GM12878 (cell line): ENCODE results near the gene MYO1D. TPM values are rescaled to one million over a fixed set of nuclear protein-coding genes. Genes with fewer than 3 reads are reported as not detected.

Experiments
- ATAC-seq: fragments of 200-7000 bp; cut with Tn5 transposase; 3 replicates; pipeline ENCODE4 v1.9.1; 2020; ENCODE audit warnings: mild to moderate bottlenecking, moderate library complexity
- BruUV-seq: library from RNA; stranded (reverse); fragments of 400-500 nt; replicated peaks from 2 replicates; lab custom pipeline; 2021; lab: Mats Ljungman, UMichigan
- CTCF ChIA-PET: fragments of 300-600 bp; sonication (Branson Sonifier 250); formaldehyde crosslinking; extraction: SDS; loops from one replicate; lab custom pipeline; 2021; ENCODE audit warnings: inconsistent platforms; lab: Yijun Ruan, JAX
- POLR2A ChIA-PET: fragments of 350-600 bp; formaldehyde crosslinking; extraction: SDS; loops from one replicate; lab custom pipeline; 2021; ENCODE audit warnings: inconsistent platforms; lab: Charles Lee
- RAD21 ChIA-PET: fragments of 300-600 bp; sonication (Branson Sonifier 250); formaldehyde crosslinking; loops from one replicate; lab custom pipeline; 2023; ENCODE audit warnings: antibody characterized with exemption; ENCODE audit not compliant: unreplicated experiment; lab: Charles Lee
- SMC1A ChIA-PET: fragments of 300-600 bp; sonication (Branson Sonifier 250); formaldehyde crosslinking; loops from one replicate; lab custom pipeline; 2023; ENCODE audit not compliant: unreplicated experiment, uncharacterized antibody; lab: Charles Lee
- DNase-seq: peaks from one replicate; pipeline ENCODE4 v3.0.0-alpha.2; 2011; ENCODE audit warnings: low read depth, low spot score
- FAIRE-seq: peaks from 3 replicates; lab custom pipeline; 2011; peaks lifted over from hg19 to GRCh38; lab: Jason Lieb, UNC
- H2AFZ ChIP-seq: 2 replicates; pipeline ENCODE4 v1.6.0; 2011; ENCODE audit warnings: low read depth, low read length, control low read depth; ENCODE audit not compliant: control insufficient read depth
- H3K27ac ChIP-seq: 2 replicates; pipeline ENCODE4 v1.5.1; 2011; ENCODE audit warnings: control low read depth; ENCODE audit not compliant: control insufficient read depth, insufficient read depth
- H3K27me3 ChIP-seq, 2 experiments: replicated peaks in 1 of 2; 2 replicates each; pipeline versions ENCODE4 v1.6.0 to v1.6.1; 2011; ENCODE audit warnings: low read length in 1 of 2; ENCODE audit not compliant: control insufficient read depth in 2 of 2, insufficient read depth in 2 of 2
- H3K36me3 ChIP-seq, 2 experiments: 2 replicates each; pipeline ENCODE4 v1.5.1; 2011; ENCODE audit warnings: low read length in 1 of 2; ENCODE audit not compliant: control insufficient read depth in 2 of 2, insufficient read depth in 2 of 2
- H3K4me1 ChIP-seq: 2 replicates; pipeline ENCODE4 v1.6.1; 2011; ENCODE audit warnings: mild to moderate bottlenecking, low read length, moderate library complexity, mixed read lengths; ENCODE audit not compliant: control insufficient read depth, insufficient read depth
- H3K4me2 ChIP-seq: 2 replicates; pipeline ENCODE4 v1.6.0; 2011; ENCODE audit warnings: control low read depth; ENCODE audit not compliant: control insufficient read depth, insufficient read depth
- H3K4me3 ChIP-seq: fragments of 200-600 bp; sonication (generic); 2 replicates; pipeline ENCODE4 v1.5.1; 2016
- H3K79me2 ChIP-seq: 2 replicates; pipeline ENCODE4 v1.6.0; 2011; ENCODE audit warnings: low read length; ENCODE audit not compliant: control insufficient read depth, insufficient read depth
- H3K9ac ChIP-seq: 2 replicates; pipeline ENCODE4 v1.8.0; 2011; ENCODE audit warnings: low read length, control low read depth, mixed read lengths; ENCODE audit not compliant: control insufficient read depth, insufficient read depth
- H3K9me3 ChIP-seq: replicated peaks from 3 replicates; pipeline ENCODE4 v1.5.1; 2011; ENCODE audit warnings: mild to moderate bottlenecking, low read length; ENCODE audit not compliant: control insufficient read depth, insufficient read depth
- H4K20me1 ChIP-seq: 2 replicates; pipeline ENCODE4 v1.6.0; 2011; ENCODE audit not compliant: control insufficient read depth, insufficient read depth
- BHLHE40 ChIP-seq, 2 experiments: fragments of 450-650 bp in 1 of 2; IDR thresholded peaks; 2 replicates each; pipeline ENCODE4 v1.6.1; 2011 to 2017; ENCODE audit warnings: low read depth in 2 of 2, borderline replicate concordance in 1 of 2, improper control_type of control experiment in 1 of 2, low read length in 1 of 2, mild to moderate bottlenecking in 1 of 2
- CBFB ChIP-seq: IDR thresholded peaks from 2 replicates; pipeline ENCODE4 v1.6.1; 2016; ENCODE audit warnings: antibody characterized with exemption, low read depth
- CBX3 ChIP-seq: fragments of 200-600 bp; sonication (generic); IDR thresholded peaks from 2 replicates; pipeline ENCODE4 v1.6.1; 2016; ENCODE audit warnings: low read depth, borderline replicate concordance
- HDAC2 ChIP-seq: fragments of 200-600 bp; sonication (generic); IDR thresholded peaks from 2 replicates; pipeline ENCODE4 v1.6.1; 2017
- MTA3 ChIP-seq: IDR thresholded peaks from 2 replicates; pipeline ENCODE4 v1.6.1; 2012; ENCODE audit warnings: low read length, inconsistent platforms, borderline replicate concordance
- NFIC ChIP-seq: IDR thresholded peaks from 2 replicates; pipeline ENCODE4 v1.6.1; 2012; ENCODE audit warnings: low read depth, mild to moderate bottlenecking, inconsistent platforms, low read length, moderate library complexity
- NFYA ChIP-seq: IDR thresholded peaks from 2 replicates; pipeline ENCODE4 v1.6.1; 2011; ENCODE audit warnings: low read depth, mild to moderate bottlenecking, low read length, improper control_type of control experiment, borderline replicate concordance
- PKNOX1 ChIP-seq: fragments of 450-650 bp; IDR thresholded peaks from 2 replicates; pipeline ENCODE4 v1.6.1; 2016; ENCODE audit warnings: mild to moderate bottlenecking
- SP1 ChIP-seq: IDR thresholded peaks from one replicate; pipeline ENCODE4 v1.6.1; 2011; ENCODE audit warnings: low read depth, low read length
- ZNF384 ChIP-seq: IDR thresholded peaks from 2 replicates; pipeline ENCODE4 v1.6.1; 2012; ENCODE audit warnings: low read depth, mild to moderate bottlenecking, low read length, improper control_type of control experiment, borderline replicate concordance
- WGBS: methylation state at CpG from one replicate; pipeline ENCODE4 v1.1.6; 2016; ENCODE audit warnings: low lambda C conversion rate; ENCODE audit not compliant: insufficient replicate concordance, insufficient coverage; ENCODE audit errors: missing lambda C conversion rate; 5-methylcytosine and 5-hydroxymethylcytosine counted together
- in situ Hi-C: fragments of 300-500 bp; cut with MboI; formaldehyde crosslinking; loops from 9 replicates; pipeline ENCODE4 v1.14.3; 2018; ENCODE audit warnings: mixed read lengths
- intact Hi-C: fragments of 100-400 bp; cut with micrococcal nuclease; formaldehyde crosslinking; loops from one replicate; pipeline ENCODE4 v1.14.2; 2022; ENCODE audit not compliant: unreplicated experiment
- polyA plus RNA-seq, 11 experiments: library from polyadenylated mRNA; depleted of rRNA in 4 of 11; unstranded in 6 of 11; stranded (reverse) in 5 of 11; fragments of >200 nt; fragmentation: Nextera tagmentation in 4 of 11; fragmentation: Illumina TruSeq in 1 of 11; extraction: Ambion mirVana in 4 of 11; extraction: Trizol in 1 of 11; gene quantifications; 1 replicate in 1 of 11; 2 replicates in 10 of 11; pipeline versions ENCODE4 v1.2.1 to v1.2.3, GENCODE V29; 2011 to 2016; ENCODE audit warnings: inconsistent platforms in 2 of 11, missing spikeins in 2 of 11, low read depth in 1 of 11
- total RNA-seq, 4 experiments: library from RNA; depleted of rRNA in 3 of 4; stranded (reverse); fragments of >200 nt in 3 of 4; fragmentation: Illumina TruSeq in 1 of 4; extraction: Trizol in 1 of 4; gene quantifications; 2 replicates each; pipeline versions ENCODE4 v1.2.1 to v1.2.3, GENCODE V29; 2013 to 2021
- TF ChIP-seq, protein P1 (sequence below): IDR thresholded peaks from 2 replicates; pipeline ENCODE4 v1.6.1; 2011; ENCODE audit warnings: low read depth, low read length, improper control_type of control experiment, borderline replicate concordance

The MYO1D gene
- total and polyA plus RNA-seq, 10 of the 15 experiments (the other 5 are each of a cell fraction or from before 2014, with no cell fraction given) = 1.8 to 37.7 (median 25.4) TPM

GRCh38 chr17:32563583-32563982 is 313.3 kb downstream of the MYO1D start:
- Histone ChIP-seq H3K36me3 (no peaks in the 10 kb centered on the region; a peak in 1 of 4 replicates), H3K9ac (no peak overlapping the region), H3K9me3 (no peaks in the 10 kb centered on the region), H4K20me1 (no peaks in the 10 kb centered on the region), H3K27me3 (no peaks in the 10 kb centered on the region), H3K79me2 (no peaks in the 10 kb centered on the region), H3K4me1 (peaks cover 45% of the 10 kb centered on the region), H3K4me2 (no peak overlapping the region), H3K27ac (no peak overlapping the region), H2AFZ (no peak overlapping the region), H3K4me3 (no peak overlapping the region)
- CTCF ChIA-PET = interaction anchor here (1.0 kb wide), 1 partner anchor 14 kb away, joined by 3 read pairs; no protein-coding TSS in a partner anchor
- SMC1A ChIA-PET = interaction anchor here (0.6 to 12.1 kb wide), 9 partner anchors 11 to 312 kb away, joined by 3 to 237 read pairs (median 5); partner anchors contain the start of gene CDK5R1
- intact Hi-C loops = no loop called here
- no TSS peak for BruUV-seq
- 100% methylated on average over 6 of the region's 6 CpGs for whole genome bisulfite sequencing
- POLR2A ChIA-PET = interaction anchor here (1.0 to 1.2 kb wide), 2 partner anchors 10 to 29 kb away, joined by 3 to 6 read pairs; no protein-coding TSS in a partner anchor
- RAD21 ChIA-PET = interaction anchor here (1.0 to 3.2 kb wide), 4 partner anchors 10 to 74 kb away, joined by 3 to 21 read pairs (median 4); no protein-coding TSS in a partner anchor
- in situ Hi-C loops = no loop called here
- FAIRE-seq (no peak), ATAC-seq (no peak), DNase-seq (no peak)
- no peak for TF ChIP-seq CBX3
- peak; percentile 28; the same call in 1 of the 2 replicates for TF ChIP-seq MTA3
- no peak for TF ChIP-seq ZNF384

DNA sequence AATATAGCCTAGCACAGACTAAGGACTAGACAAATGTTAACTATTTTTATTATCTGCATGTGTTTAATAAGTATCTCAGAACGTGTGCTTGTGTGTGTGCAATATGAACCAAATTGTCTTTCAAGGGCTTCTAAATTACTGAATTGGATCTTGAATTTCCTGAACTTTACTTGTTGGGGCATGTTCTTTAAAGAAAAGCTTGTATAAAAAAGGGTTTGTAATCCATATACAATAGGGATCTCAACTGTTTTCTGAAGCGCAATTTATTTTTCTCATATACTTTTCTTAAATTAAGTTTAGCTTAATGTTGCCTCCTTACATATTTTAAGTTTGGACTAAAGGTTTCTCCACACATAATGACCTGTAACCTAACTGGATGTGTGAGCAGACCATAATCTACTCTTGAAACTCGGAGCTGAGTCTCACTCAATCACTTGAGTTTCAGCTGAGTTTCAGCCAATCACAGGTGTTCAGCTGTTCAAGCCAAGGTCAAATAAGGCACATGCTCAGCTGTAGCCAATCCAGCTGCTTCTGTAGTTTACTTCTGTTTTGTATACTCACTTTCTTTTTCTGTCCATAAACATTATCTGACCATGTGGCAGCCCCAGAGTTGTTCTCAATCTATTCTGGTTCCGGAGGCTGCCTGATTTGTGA is 317.8 kb downstream of the MYO1D start:
- in situ Hi-C loops = no loop called here
- Histone ChIP-seq H3K4me1 (peaks cover 43% of the 10 kb centered on the region), H3K4me3 (no peak overlapping the region), H3K27ac (peak overlapping the region; percentile 94), H3K9me3 (no peaks in the 10 kb centered on the region), H3K36me3 (no peaks in the 10 kb centered on the region), H3K9ac (peak overlapping the region; percentile 41), H4K20me1 (no peaks in the 10 kb centered on the region), H3K27me3 (no peaks in the 10 kb centered on the region), H3K4me2 (peak overlapping the region; percentile 87), H2AFZ (no peak overlapping the region; the same call in 1 of the 2 replicates), H3K79me2 (no peaks in the 10 kb centered on the region)
- ChIA-PET SMC1A (interaction anchor here (0.7 to 12.1 kb wide), 18 partner anchors 9 to 195 kb away, joined by 3 to 237 read pairs (median 6); partner anchors contain the start of gene CDK5R1), POLR2A (interaction anchor here (0.6 to 3.9 kb wide), 15 partner anchors 9 to 270 kb away, joined by 3 to 36 read pairs (median 6); partner anchors contain the start of gene CDK5R1), RAD21 (interaction anchor here (0.7 to 2.9 kb wide), 21 partner anchors 9 to 115 kb away, joined by 3 to 69 read pairs (median 6); partner anchors contain the start of genes CDK5R1 and PSMD11), CTCF (interaction anchor here (0.7 to 2.3 kb wide), 10 partner anchors 9 to 76 kb away, joined by 3 to 19 read pairs (median 6); partner anchors contain the start of gene CDK5R1)
- DNase-seq (peak; percentile 92), FAIRE-seq (peak; percentile 84), ATAC-seq (peak; percentile 97)
- WGBS = under 1% methylated on average over 4 of the region's 4 CpGs
- BruUV-seq = TSS peak; percentile 71
- intact Hi-C loops = loop anchor here (2.0 kb wide), 2 partner anchors 36 to 72 kb away; partner anchors contain the start of gene CDK5R1
- TF ChIP-seq HDAC2 (no peak), PKNOX1 (peak; percentile 87), SP1 (peak; percentile 15), BHLHE40 (IDR thresholded peaks at IDR 0.05; ENCODE audit: borderline replicate concordance in 1 of 2, low read depth in 2 of 2, low read length in 1 of 2) (peak; percentile 22 to 39; a peak in 2 of 4 replicates), NFYA (no peak), NFIC (0 out of 2 replicates have a peak, but pooled peaks have one; percentile 3), CBFB (no peak)
- TF ChIP-seq, protein P1, sequence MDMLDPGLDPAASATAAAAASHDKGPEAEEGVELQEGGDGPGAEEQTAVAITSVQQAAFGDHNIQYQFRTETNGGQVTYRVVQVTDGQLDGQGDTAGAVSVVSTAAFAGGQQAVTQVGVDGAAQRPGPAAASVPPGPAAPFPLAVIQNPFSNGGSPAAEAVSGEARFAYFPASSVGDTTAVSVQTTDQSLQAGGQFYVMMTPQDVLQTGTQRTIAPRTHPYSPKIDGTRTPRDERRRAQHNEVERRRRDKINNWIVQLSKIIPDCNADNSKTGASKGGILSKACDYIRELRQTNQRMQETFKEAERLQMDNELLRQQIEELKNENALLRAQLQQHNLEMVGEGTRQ = peak; percentile 85
